Measurements from ENCODE around the gene SLC25A48. TPM values are rescaled to one million over a fixed set of nuclear protein-coding genes. Genes with fewer than 3 reads are reported as not detected.

SLC25A48 gene
- total and polyA plus RNA-seq, 11 donors, result 0.38 to 8.7 (median 1.7) TPM; not detected in 6

GRCh38 chr5:135937245-135937911 lies 102.9 kb downstream of the SLC25A48 start:
- intact Hi-C loops (cut with DNase I), result loop anchor here in 3 of 10 donors (5.0 kb wide), 2 partner anchors 45 to 240 kb away; no protein-coding TSS in a partner anchor
- no peak for ATAC-seq
- DNase-seq, result no peak
- Histone ChIP-seq H3K4me1 (no peaks in the 10 kb centered on the region), H3K4me3 (no peak overlapping the region), H3K9me3 (no peaks in the 10 kb centered on the region), H3K27me3 (peaks cover 0 to 22% (median 4%) of the 10 kb centered on the region in 9 donors), H3K27ac (no peak overlapping the region), H3K36me3 (no peaks in the 10 kb centered on the region)
- 89 to 92% (median 91%) methylated on average over 5 of the region's 5 CpGs for WGBS, 4 donors
- TF ChIP-seq POLR2A (IDR thresholded peaks at IDR 0.05), result no peak
- TF ChIP-seq CTCF (IDR thresholded peaks at IDR 0.05), result no peak

Small RNA genes lying within 50 kb of the gene (microRNA-seq; reads per million reads assigned to microRNA genes)
- gene MIR5692C1, result 0 reads per million in 4 donors

Other genes with a start within 250 kb of the SLC25A48 start
- gene IL9, start 61.2 kb downstream of the SLC25A48 start, total RNA-seq, result not detected
- gene IL9, start 61.2 kb downstream of the SLC25A48 start, polyA plus RNA-seq, result not detected
- gene LECT2, start 120.3 kb downstream of the SLC25A48 start, total RNA-seq, result not detected
- gene LECT2, start 120.3 kb downstream of the SLC25A48 start, polyA plus RNA-seq, result not detected
- 100 to 1,000 TPM in 2 of 9 donors, 10 to 100 TPM in 7; 31.8 to 206 (median 42.9) TPM for gene TGFBI, start 194.3 kb downstream of the SLC25A48 start, total RNA-seq
- gene TGFBI, start 194.3 kb downstream of the SLC25A48 start, polyA plus RNA-seq, result 10 to 100 TPM; 50.0 to 64.2 TPM

All from heart left ventricle (tissue), 16 donors.